ENCODE results near the gene GCNA. TPM values are rescaled to one million over a fixed set of nuclear protein-coding genes. Genes with fewer than 3 reads are reported as not detected.
"Not testable (repeated sequence)": the region's sequence is repeated elsewhere in the genome, so short reads cannot be mapped to it uniquely, and the experiment has no call there.

GCNA gene
- total RNA-seq, 1 donor from 2014 or later: 0.94 TPM

GRCh38 chrX:71609095-71609750 is 31.0 kb downstream of the GCNA start:
- peaks cover 18% of the 10 kb centered on the region for H3K9me3 Mint-ChIP-seq
- H3K4me3 Mint-ChIP-seq: no peak overlapping the region
- no peak overlapping the region for H3K27ac Mint-ChIP-seq
- no peaks in the 10 kb centered on the region for H3K27me3 Mint-ChIP-seq (ENCODE audit: low read depth)
- H3K4me1 Mint-ChIP-seq: no peaks in the 10 kb centered on the region
- no peak for DNase-seq (ENCODE audit: low spot score in 2 of 2, unreplicated experiment in 2 of 2)
- peaks cover 32% of the 10 kb centered on the region for H3K36me3 Mint-ChIP-seq
- TF ChIP-seq CTCF (IDR thresholded peaks at IDR 0.05; ENCODE audit: unreplicated experiment): no peak

GRCh38 chrX:71611736-71612135 is 33.5 kb downstream of the GCNA start:
- not testable (repeated sequence) for H3K27ac Mint-ChIP-seq; DNase-seq (ENCODE audit: low spot score in 2 of 2, unreplicated experiment in 2 of 2); H3K4me3 Mint-ChIP-seq; H3K4me1 Mint-ChIP-seq; H3K27me3 Mint-ChIP-seq (ENCODE audit: low read depth)
- H3K36me3 Mint-ChIP-seq: peaks cover 24% of the 10 kb centered on the region
- peaks cover 11% of the 10 kb centered on the region for H3K9me3 Mint-ChIP-seq

- H3K27ac Mint-ChIP-seq: no peak overlapping the region
- H3K9me3 Mint-ChIP-seq: peaks cover 11% of the 10 kb centered on the region
- no peaks in the 10 kb centered on the region for H3K27me3 Mint-ChIP-seq (ENCODE audit: low read depth)
- no peaks in the 10 kb centered on the region for H3K4me1 Mint-ChIP-seq
- no peak overlapping the region for H3K4me3 Mint-ChIP-seq
- TF ChIP-seq CTCF (IDR thresholded peaks at IDR 0.05; ENCODE audit: unreplicated experiment): no peak
- peaks cover 24% of the 10 kb centered on the region for H3K36me3 Mint-ChIP-seq
- DNase-seq (ENCODE audit: low spot score in 2 of 2, unreplicated experiment in 2 of 2): no peak
Measured at GRCh38 chrX:71612256-71612655, 34.0 kb downstream of the GCNA start.

GRCh38 chrX:71615056-71615455 is 36.8 kb downstream of the GCNA start:
- Mint-ChIP-seq H3K27me3 (ENCODE audit: low read depth) (no peaks in the 10 kb centered on the region), H3K27ac (no peak overlapping the region), H3K36me3 (peaks cover 15% of the 10 kb centered on the region), H3K9me3 (peaks cover 1% of the 10 kb centered on the region), H3K4me1 (no peaks in the 10 kb centered on the region), H3K4me3 (no peak overlapping the region)
- DNase-seq (ENCODE audit: low spot score in 2 of 2, unreplicated experiment in 2 of 2): no peak
- TF ChIP-seq CTCF (IDR thresholded peaks at IDR 0.05; ENCODE audit: unreplicated experiment): no peak

- Mint-ChIP-seq H3K27me3 (ENCODE audit: low read depth) (no peaks in the 10 kb centered on the region), H3K27ac (no peak overlapping the region), H3K36me3 (peaks cover 11% of the 10 kb centered on the region), H3K4me1 (no peaks in the 10 kb centered on the region), H3K4me3 (no peak overlapping the region), H3K9me3 (peaks cover 9% of the 10 kb centered on the region)
- no peak for DNase-seq (ENCODE audit: low spot score in 2 of 2, unreplicated experiment in 2 of 2)
- TF ChIP-seq CTCF (IDR thresholded peaks at IDR 0.05; ENCODE audit: unreplicated experiment): no peak
Measured at GRCh38 chrX:71615954-71616353, 37.7 kb downstream of the GCNA start.

- H3K4me3 Mint-ChIP-seq: no peak overlapping the region
- H3K4me1 Mint-ChIP-seq: no peaks in the 10 kb centered on the region
- no peak for DNase-seq (ENCODE audit: low spot score in 2 of 2, unreplicated experiment in 2 of 2)
- no peaks in the 10 kb centered on the region for H3K27me3 Mint-ChIP-seq (ENCODE audit: low read depth)
- peaks cover 9% of the 10 kb centered on the region for H3K9me3 Mint-ChIP-seq
- TF ChIP-seq CTCF (IDR thresholded peaks at IDR 0.05; ENCODE audit: unreplicated experiment): no peak
- H3K36me3 Mint-ChIP-seq: peaks cover 8% of the 10 kb centered on the region
- H3K27ac Mint-ChIP-seq: no peak overlapping the region
Measured at GRCh38 chrX:71616672-71617529, 38.7 kb downstream of the GCNA start.

Data from mesothelial cell of epicardium (in vitro differentiated cells).